CD14-positive monocyte (primary cell): ENCODE results near the gene CHAC2. TPM values are rescaled to one million over a fixed set of nuclear protein-coding genes. Genes with fewer than 3 reads are reported as not detected.

Source experiments
- DNase-seq, 3 donors: peaks; one replicate each; pipeline ENCODE4 v3.0.0-alpha.2; 2011 to 2022
- H2AFZ ChIP-seq: 2 replicates; pipeline ENCODE4 v1.6.0; 2012; ENCODE audit warnings: mild to moderate bottlenecking, low read depth, low read length, inconsistent platforms; ENCODE audit not compliant: insufficient read depth, poor library complexity, severe bottlenecking
- H3K27ac ChIP-seq, 2 donors: 1 replicate in 1 of 2; 2 replicates in 1 of 2; pipeline ENCODE4 v1.5.1; 2012 to 2013; ENCODE audit warnings: low read length in 2 of 2, control low read depth in 1 of 2, inconsistent platforms in 1 of 2, low read depth in 1 of 2, mild to moderate bottlenecking in 1 of 2
- H3K27me3 ChIP-seq, 2 donors: one replicate each; pipeline versions ENCODE4 v1.6.0 to v1.6.1; 2011 to 2013; ENCODE audit warnings: low read length in 2 of 2; ENCODE audit not compliant: control insufficient read depth in 2 of 2, insufficient read depth in 2 of 2
- H3K36me3 ChIP-seq, 2 donors: replicated peaks in 1 of 2; 1 replicate in 1 of 2; 2 replicates in 1 of 2; pipeline versions ENCODE4 v1.5.1 to v1.6.1; 2012 to 2013; ENCODE audit warnings: low read length in 2 of 2, control low read depth in 1 of 2, inconsistent platforms in 1 of 2, mild to moderate bottlenecking in 1 of 2; ENCODE audit not compliant: insufficient read depth in 2 of 2, control insufficient read depth in 1 of 2
- H3K4me1 ChIP-seq, 2 donors: 1 replicate in 1 of 2; 2 replicates in 1 of 2; pipeline versions ENCODE4 v1.5.1 to v1.6.1; 2012 to 2013; ENCODE audit warnings: low read length in 2 of 2, control low read depth in 1 of 2, inconsistent platforms in 1 of 2, mild to moderate bottlenecking in 1 of 2, moderate library complexity in 1 of 2; ENCODE audit not compliant: insufficient read depth in 2 of 2, control insufficient read depth in 1 of 2
- H3K4me2 ChIP-seq: replicated peaks from 2 replicates; pipeline ENCODE3; 2012; ENCODE audit warnings: low read length, moderate library complexity, mild to moderate bottlenecking; ENCODE audit not compliant: poor library complexity, severe bottlenecking; ENCODE audit errors: extremely low read depth
- H3K4me3 ChIP-seq, 3 experiments: fragments of 200-600 bp in 1 of 3; sonication (generic) in 1 of 3; replicated peaks in 1 of 3; 1 replicate in 2 of 3; 2 replicates in 1 of 3; pipeline ENCODE4 v1.5.1; 2011 to 2013; ENCODE audit warnings: low read length in 3 of 3, mild to moderate bottlenecking in 3 of 3, control low read depth in 2 of 3, low read depth in 2 of 3, inconsistent platforms in 1 of 3, moderate library complexity in 1 of 3
- H3K79me2 ChIP-seq: 2 replicates; pipeline ENCODE4 v1.6.0; 2012; ENCODE audit warnings: mild to moderate bottlenecking, control low read depth, inconsistent platforms, low read length, moderate library complexity; ENCODE audit not compliant: insufficient read depth
- H3K9ac ChIP-seq: 2 replicates; pipeline ENCODE4 v1.6.0; 2017; ENCODE audit warnings: low read length, mild to moderate bottlenecking; ENCODE audit not compliant: insufficient read depth, poor library complexity, severe bottlenecking
- H3K9me3 ChIP-seq, 2 donors: replicated peaks in 1 of 2; 1 replicate in 1 of 2; 2 replicates in 1 of 2; pipeline versions ENCODE4 v1.5.1 to v1.6.1; 2012 to 2013; ENCODE audit warnings: low read length in 2 of 2, control low read depth in 1 of 2; ENCODE audit not compliant: control insufficient read depth in 1 of 2, insufficient read depth in 1 of 2
- H4K20me1 ChIP-seq: 2 replicates; pipeline ENCODE4 v1.6.0; 2012; ENCODE audit warnings: mild to moderate bottlenecking, low read length, control low read depth, moderate library complexity; ENCODE audit not compliant: insufficient read depth
- H3K27ac Mint-ChIP-seq, 7 donors: one replicate each; pipeline ENCODE4 v1.8.0; 2020; ENCODE audit warnings: mild to moderate bottlenecking in 7 of 7, mixed read lengths in 7 of 7, moderate library complexity in 6 of 7, inconsistent platforms in 2 of 7
- H3K27me3 Mint-ChIP-seq, 3 donors: one replicate each; pipeline ENCODE4 v1.8.0; 2021 to 2022; ENCODE audit warnings: low read depth in 3 of 3, mild to moderate bottlenecking in 3 of 3, mixed read lengths in 3 of 3, moderate library complexity in 3 of 3, inconsistent platforms in 1 of 3
- H3K36me3 Mint-ChIP-seq, 2 donors: one replicate each; pipeline ENCODE4 v1.8.0; 2020; ENCODE audit warnings: mixed read lengths in 2 of 2, inconsistent platforms in 1 of 2, mild to moderate bottlenecking in 1 of 2
- H3K4me1 Mint-ChIP-seq: one replicate; pipeline ENCODE4 v1.8.0; 2020; ENCODE audit warnings: mild to moderate bottlenecking, mixed read lengths
- H3K4me3 Mint-ChIP-seq, 2 donors: one replicate each; pipeline ENCODE4 v1.8.0; 2020; ENCODE audit warnings: mild to moderate bottlenecking in 2 of 2, mixed read lengths in 2 of 2, moderate library complexity in 1 of 2
- H3K9me3 Mint-ChIP-seq, 7 donors: one replicate each; pipeline ENCODE4 v1.8.0; 2020 to 2022; ENCODE audit warnings: mixed read lengths in 7 of 7, mild to moderate bottlenecking in 6 of 7, moderate library complexity in 6 of 7, inconsistent platforms in 2 of 7
- WGBS: methylation state at CpG from one replicate; pipeline ENCODE4 v1.1.5; 2013; ENCODE audit warnings: missing lambda C conversion rate; ENCODE audit not compliant: insufficient coverage; 5-methylcytosine and 5-hydroxymethylcytosine counted together
- intact Hi-C, 2 donors: fragments of 100-400 bp; cut with micrococcal nuclease; formaldehyde crosslinking; loops; one replicate each; pipeline versions ENCODE4 v1.15.0 to v1.15.1; 2023
- polyA plus RNA-seq, 3 donors: library from polyadenylated mRNA; depleted of rRNA in 1 of 3; unstranded in 2 of 3; stranded (reverse) in 1 of 3; fragments of 300-500 nt in 2 of 3; fragments of >200 nt in 1 of 3; fragmentation: Illumina TruSeq in 2 of 3; gene quantifications; 1 replicate in 2 of 3; 2 replicates in 1 of 3; pipeline ENCODE4 v1.2.3, GENCODE V29; 2012 to 2021
- TF ChIP-seq, protein P1 (sequence below): fragments of 200-600 bp; IDR thresholded peaks from one replicate; pipeline ENCODE4 v1.8.0; 2022; ENCODE audit warnings: antibody characterized with exemption, mild to moderate bottlenecking

The CHAC2 gene
- polyA plus RNA-seq, 3 donors = 0.07 to 0.40 (median 0.20) TPM

DNA sequence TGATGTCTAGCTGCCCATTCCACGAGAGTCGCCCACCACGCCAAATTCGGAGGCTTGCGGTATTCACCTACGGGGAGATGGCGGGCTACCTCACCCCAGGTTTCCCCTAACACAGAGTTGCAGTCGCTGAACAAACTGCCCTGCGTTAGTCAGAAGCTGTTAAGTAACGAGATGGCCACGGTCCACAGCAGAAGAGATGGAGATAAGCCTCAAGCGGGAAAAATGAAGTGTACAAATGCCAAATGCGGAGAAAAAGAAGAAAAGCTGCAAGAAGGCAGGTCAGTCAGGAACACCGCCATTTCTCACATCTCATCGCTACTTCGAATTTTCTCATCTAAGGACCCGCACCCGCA is 18.7 kb downstream of the CHAC2 start:
- intact Hi-C loops = no loop called here
- Histone ChIP-seq H3K79me2 (peaks cover 100% of the 10 kb centered on the region), H2AFZ (peak overlapping the region; percentile 91), H3K9ac (peak overlapping the region; percentile 83), H3K36me3 (peaks cover 2 to 10% of the 10 kb centered on the region in 2 donors), H3K9me3 (no peaks in the 10 kb centered on the region), H3K27me3 (no peaks in the 10 kb centered on the region), H3K4me1 (peaks cover 23 to 33% of the 10 kb centered on the region in 2 donors), H3K4me2 (peak overlapping the region; percentile 98), H3K4me3 (peak overlapping the region; percentile 96 to 98 (median 96)), H3K27ac (peak overlapping the region; percentile 79 to 91), H4K20me1 (peaks cover 6% of the 10 kb centered on the region)
- H3K9me3 Mint-ChIP-seq = peaks cover 0 to 2% (median 0%) of the 10 kb centered on the region in 7 donors
- peak overlapping the region; percentile 96 to 99 for H3K4me3 Mint-ChIP-seq
- H3K27me3 Mint-ChIP-seq = no peaks in the 10 kb centered on the region
- 0% methylated on average over 13 of the region's 18 CpGs for WGBS
- peak overlapping the region; percentile 85 to 98 (median 94) for H3K27ac Mint-ChIP-seq
- H3K4me1 Mint-ChIP-seq = peaks cover 47% of the 10 kb centered on the region
- TF ChIP-seq, protein P1, sequence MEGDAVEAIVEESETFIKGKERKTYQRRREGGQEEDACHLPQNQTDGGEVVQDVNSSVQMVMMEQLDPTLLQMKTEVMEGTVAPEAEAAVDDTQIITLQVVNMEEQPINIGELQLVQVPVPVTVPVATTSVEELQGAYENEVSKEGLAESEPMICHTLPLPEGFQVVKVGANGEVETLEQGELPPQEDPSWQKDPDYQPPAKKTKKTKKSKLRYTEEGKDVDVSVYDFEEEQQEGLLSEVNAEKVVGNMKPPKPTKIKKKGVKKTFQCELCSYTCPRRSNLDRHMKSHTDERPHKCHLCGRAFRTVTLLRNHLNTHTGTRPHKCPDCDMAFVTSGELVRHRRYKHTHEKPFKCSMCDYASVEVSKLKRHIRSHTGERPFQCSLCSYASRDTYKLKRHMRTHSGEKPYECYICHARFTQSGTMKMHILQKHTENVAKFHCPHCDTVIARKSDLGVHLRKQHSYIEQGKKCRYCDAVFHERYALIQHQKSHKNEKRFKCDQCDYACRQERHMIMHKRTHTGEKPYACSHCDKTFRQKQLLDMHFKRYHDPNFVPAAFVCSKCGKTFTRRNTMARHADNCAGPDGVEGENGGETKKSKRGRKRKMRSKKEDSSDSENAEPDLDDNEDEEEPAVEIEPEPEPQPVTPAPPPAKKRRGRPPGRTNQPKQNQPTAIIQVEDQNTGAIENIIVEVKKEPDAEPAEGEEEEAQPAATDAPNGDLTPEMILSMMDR = no peak
- H3K36me3 Mint-ChIP-seq = peaks cover 5 to 9% of the 10 kb centered on the region in 2 donors
- peak in 2 of 3 donors; percentile 14 to 34 for DNase-seq

DNA sequence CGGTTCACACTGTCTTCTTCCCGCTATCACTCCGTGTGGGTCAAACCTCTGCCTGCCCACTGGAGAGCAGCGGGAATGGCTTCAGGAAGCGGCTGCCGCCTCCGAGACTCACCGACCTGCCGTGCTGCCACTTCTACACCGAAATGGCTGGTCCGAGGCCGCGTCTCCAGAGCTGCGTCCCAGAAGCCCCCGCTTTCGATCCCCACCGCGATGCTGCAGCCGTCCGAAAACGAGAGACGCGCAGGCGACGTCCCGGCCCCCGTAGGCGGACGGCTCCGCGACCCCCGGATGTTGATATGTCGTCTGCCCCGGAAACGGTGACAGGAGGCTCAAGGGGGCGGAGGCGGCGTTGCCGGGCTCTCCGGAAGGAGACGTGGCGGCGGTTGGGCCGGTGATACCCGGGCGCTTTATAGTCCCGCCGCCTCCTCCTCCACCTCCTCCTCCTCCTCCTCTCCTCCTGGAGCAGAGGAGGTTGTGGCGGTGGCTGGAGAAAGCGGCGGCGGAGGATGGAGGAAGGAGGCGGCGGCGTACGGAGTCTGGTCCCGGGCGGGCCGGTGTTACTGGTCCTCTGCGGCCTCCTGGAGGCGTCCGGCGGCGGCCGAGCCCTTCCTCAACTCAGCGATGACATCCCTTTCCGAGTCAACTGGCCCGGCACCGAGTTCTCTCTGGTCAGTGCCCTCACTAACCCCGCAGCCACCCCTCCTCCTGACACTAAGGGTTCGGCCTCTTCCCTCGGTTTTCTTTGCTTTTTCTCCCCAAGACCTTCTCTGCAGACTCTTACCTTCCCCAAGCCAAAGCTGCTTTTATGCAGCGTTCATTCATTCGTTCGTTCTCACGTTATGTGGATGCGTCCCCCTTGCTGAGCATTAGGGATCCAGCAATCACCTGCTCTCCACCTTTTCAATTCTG is 19.4 kb downstream of the CHAC2 start, which contains the start of the genes ASB3 and ERLEC1:
Gene ASB3, minus strand, starts transcription at position 249 of the 909 bp plus-strand sequence. CDS start 21,381 bp downstream, outside the sequence.
Gene ERLEC1, plus strand, starts transcription at position 340 of the 909 bp plus-strand sequence. Its CDS starts 167 bp downstream, at position 507.
- intact Hi-C loops = no loop called here

More for the DNA sequence above, 19.4 kb downstream of the CHAC2 start, which contains the start of the genes ASB3 and ERLEC1:
- H3K79me2 ChIP-seq = peaks cover 99% of the 10 kb centered on the region
- H3K27me3 Mint-ChIP-seq = no peaks in the 10 kb centered on the region
- peaks cover 2 to 3% of the 10 kb centered on the region in 2 donors for H3K36me3 ChIP-seq
- peak within 1 kb of the TSS; percentile 85 to 98 (median 94) for H3K27ac Mint-ChIP-seq
- peak within 1 kb of the TSS; percentile 96 to 99 for H3K4me3 Mint-ChIP-seq
- under 1% methylated on average over 66 of the region's 77 CpGs for WGBS
- H2AFZ ChIP-seq = peak within 1 kb of the TSS; percentile 91
- H4K20me1 ChIP-seq = peaks cover 6% of the 10 kb centered on the region
- H3K4me2 ChIP-seq = peak within 1 kb of the TSS; percentile 98
- peaks cover 2 to 3% of the 10 kb centered on the region in 2 donors for H3K36me3 Mint-ChIP-seq
- peak within 1 kb of the TSS; percentile 96 to 98 (median 96) for H3K4me3 ChIP-seq
- H3K9ac ChIP-seq = peak within 1 kb of the TSS; percentile 83
- H3K27me3 ChIP-seq = no peaks in the 10 kb centered on the region
- peak within 1 kb of the TSS; percentile 79 to 91 for H3K27ac ChIP-seq
- no peaks in the 10 kb centered on the region for H3K9me3 ChIP-seq
- H3K4me1 ChIP-seq = peaks cover 23 to 33% of the 10 kb centered on the region in 2 donors
- H3K9me3 Mint-ChIP-seq = peaks cover 0 to 2% (median 0%) of the 10 kb centered on the region in 7 donors
- TF ChIP-seq, protein P1 = no peak
- DNase-seq = peak; percentile 54 to 64 (median 61)
- H3K4me1 Mint-ChIP-seq = peaks cover 47% of the 10 kb centered on the region
